PFSK-1 (cell line): Measurements from ENCODE around the gene PSMD3.

Source experiments
- FOXP2 ChIP-seq: optimal IDR thresholded peaks from 2 replicates; pipeline ENCODE3; 2011; ENCODE audit warnings: borderline replicate concordance, control low read depth, inconsistent platforms; ENCODE audit not compliant: insufficient read depth; ENCODE audit errors: extremely low read length, extremely low read depth
- POLR2AphosphoS5 ChIP-seq: IDR thresholded peaks from 2 replicates; pipeline ENCODE4 v1.6.1; 2012; ENCODE audit warnings: low read depth, mild to moderate bottlenecking, control low read depth, low read length, moderate library complexity
- SIN3A ChIP-seq: IDR thresholded peaks from 2 replicates; pipeline ENCODE4 v1.6.1; 2012; ENCODE audit warnings: mild to moderate bottlenecking, low read length, moderate library complexity, borderline replicate concordance; ENCODE audit not compliant: insufficient read depth
- TAF1 ChIP-seq: IDR thresholded peaks from 2 replicates; pipeline ENCODE4 v1.6.1; 2012; ENCODE audit warnings: low read length, control low read depth, borderline replicate concordance; ENCODE audit not compliant: insufficient read depth
- TF ChIP-seq, protein P1 (sequence below), 2 experiments: IDR thresholded peaks; 2 replicates each; pipeline versions ENCODE4 v1.6.1 to v1.8.0; 2011 to 2012; ENCODE audit warnings: low read depth in 2 of 2, low read length in 2 of 2, control low read depth in 1 of 2, inconsistent platforms in 1 of 2, mild to moderate bottlenecking in 1 of 2, moderate library complexity in 1 of 2; ENCODE audit not compliant: insufficient read depth in 1 of 2

Gene PSMD3

DNA sequence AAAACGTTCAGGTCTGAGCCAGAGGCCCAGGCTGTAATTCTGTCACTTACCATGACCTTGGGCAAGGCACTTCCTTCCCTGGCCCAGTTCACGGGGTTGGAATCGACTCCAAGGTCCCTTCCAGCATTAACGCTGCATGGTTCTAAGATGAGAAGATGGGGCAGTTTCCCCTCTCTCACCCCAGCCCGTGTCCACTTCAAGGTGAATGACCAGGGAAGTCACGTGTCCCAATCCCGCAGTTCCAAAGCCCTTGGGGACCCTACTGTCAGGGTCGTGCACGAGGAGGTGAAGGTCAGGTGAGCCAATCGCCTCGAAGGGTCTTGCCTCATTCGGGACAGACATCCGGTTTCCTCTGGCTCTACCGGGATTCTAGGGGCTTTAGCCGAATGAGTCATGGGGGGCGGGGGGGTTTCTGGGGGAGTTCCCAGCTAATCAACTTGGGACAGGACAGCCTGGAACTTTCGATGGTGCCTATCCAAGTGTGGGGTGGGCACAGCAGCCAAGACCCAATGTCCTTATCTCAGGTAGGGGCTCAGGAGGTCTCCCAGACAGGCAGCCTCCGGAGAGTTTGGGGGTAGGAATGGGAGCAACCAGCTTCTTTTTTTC lies 33.9 kb downstream of the PSMD3 start:
- TF ChIP-seq TAF1 = no peak
- no peak for TF ChIP-seq SIN3A
- TF ChIP-seq, protein P1, sequence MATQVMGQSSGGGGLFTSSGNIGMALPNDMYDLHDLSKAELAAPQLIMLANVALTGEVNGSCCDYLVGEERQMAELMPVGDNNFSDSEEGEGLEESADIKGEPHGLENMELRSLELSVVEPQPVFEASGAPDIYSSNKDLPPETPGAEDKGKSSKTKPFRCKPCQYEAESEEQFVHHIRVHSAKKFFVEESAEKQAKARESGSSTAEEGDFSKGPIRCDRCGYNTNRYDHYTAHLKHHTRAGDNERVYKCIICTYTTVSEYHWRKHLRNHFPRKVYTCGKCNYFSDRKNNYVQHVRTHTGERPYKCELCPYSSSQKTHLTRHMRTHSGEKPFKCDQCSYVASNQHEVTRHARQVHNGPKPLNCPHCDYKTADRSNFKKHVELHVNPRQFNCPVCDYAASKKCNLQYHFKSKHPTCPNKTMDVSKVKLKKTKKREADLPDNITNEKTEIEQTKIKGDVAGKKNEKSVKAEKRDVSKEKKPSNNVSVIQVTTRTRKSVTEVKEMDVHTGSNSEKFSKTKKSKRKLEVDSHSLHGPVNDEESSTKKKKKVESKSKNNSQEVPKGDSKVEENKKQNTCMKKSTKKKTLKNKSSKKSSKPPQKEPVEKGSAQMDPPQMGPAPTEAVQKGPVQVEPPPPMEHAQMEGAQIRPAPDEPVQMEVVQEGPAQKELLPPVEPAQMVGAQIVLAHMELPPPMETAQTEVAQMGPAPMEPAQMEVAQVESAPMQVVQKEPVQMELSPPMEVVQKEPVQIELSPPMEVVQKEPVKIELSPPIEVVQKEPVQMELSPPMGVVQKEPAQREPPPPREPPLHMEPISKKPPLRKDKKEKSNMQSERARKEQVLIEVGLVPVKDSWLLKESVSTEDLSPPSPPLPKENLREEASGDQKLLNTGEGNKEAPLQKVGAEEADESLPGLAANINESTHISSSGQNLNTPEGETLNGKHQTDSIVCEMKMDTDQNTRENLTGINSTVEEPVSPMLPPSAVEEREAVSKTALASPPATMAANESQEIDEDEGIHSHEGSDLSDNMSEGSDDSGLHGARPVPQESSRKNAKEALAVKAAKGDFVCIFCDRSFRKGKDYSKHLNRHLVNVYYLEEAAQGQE (IDR thresholded peaks at IDR 0.05; ENCODE audit: insufficient read depth in 1 of 2, low read depth in 2 of 2, low read length in 2 of 2) = no peak
- TF ChIP-seq POLR2AphosphoS5 = no peak
- no peak for TF ChIP-seq FOXP2

DNA sequence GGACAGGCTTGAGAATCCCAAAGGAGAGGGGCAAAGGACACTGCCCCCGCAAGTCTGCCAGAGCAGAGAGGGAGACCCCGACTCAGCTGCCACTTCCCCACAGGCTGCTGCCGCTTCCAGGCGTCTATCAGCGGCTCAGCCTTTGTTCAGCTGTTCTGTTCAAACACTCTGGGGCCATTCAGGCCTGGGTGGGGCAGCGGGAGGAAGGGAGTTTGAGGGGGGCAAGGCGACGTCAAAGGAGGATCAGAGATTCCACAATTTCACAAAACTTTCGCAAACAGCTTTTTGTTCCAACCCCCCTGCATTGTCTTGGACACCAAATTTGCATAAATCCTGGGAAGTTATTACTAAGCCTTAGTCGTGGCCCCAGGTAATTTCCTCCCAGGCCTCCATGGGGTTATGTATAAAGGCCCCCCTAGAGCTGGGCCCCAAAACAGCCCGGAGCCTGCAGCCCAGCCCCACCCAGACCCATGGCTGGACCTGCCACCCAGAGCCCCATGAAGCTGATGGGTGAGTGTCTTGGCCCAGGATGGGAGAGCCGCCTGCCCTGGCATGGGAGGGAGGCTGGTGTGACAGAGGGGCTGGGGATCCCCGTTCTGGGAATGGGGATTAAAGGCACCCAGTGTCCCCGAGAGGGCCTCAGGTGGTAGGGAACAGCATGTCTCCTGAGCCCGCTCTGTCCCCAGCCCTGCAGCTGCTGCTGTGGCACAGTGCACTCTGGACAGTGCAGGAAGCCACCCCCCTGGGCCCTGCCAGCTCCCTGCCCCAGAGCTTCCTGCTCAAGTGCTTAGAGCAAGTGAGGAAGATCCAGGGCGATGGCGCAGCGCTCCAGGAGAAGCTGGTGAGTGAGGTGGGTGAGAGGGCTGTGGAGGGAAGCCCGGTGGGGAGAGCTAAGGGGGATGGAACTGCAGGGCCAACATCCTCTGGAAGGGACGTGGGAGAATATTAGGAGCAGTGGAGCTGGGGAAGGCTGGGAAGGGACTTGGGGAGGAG lies 34.7 kb downstream of the PSMD3 start, which contains the start of gene CSF3:
Gene CSF3 (plus strand): TSS at position 436 of the 993 bp plus-strand sequence. CDS start 35 bp downstream, at position 471.
- TF ChIP-seq TAF1 (no peak), FOXP2 (no peak), SIN3A (no peak), POLR2AphosphoS5 (no peak)
- TF ChIP-seq, protein P1 (IDR thresholded peaks at IDR 0.05; ENCODE audit: insufficient read depth in 1 of 2, low read depth in 2 of 2, low read length in 2 of 2) = no peak

DNA sequence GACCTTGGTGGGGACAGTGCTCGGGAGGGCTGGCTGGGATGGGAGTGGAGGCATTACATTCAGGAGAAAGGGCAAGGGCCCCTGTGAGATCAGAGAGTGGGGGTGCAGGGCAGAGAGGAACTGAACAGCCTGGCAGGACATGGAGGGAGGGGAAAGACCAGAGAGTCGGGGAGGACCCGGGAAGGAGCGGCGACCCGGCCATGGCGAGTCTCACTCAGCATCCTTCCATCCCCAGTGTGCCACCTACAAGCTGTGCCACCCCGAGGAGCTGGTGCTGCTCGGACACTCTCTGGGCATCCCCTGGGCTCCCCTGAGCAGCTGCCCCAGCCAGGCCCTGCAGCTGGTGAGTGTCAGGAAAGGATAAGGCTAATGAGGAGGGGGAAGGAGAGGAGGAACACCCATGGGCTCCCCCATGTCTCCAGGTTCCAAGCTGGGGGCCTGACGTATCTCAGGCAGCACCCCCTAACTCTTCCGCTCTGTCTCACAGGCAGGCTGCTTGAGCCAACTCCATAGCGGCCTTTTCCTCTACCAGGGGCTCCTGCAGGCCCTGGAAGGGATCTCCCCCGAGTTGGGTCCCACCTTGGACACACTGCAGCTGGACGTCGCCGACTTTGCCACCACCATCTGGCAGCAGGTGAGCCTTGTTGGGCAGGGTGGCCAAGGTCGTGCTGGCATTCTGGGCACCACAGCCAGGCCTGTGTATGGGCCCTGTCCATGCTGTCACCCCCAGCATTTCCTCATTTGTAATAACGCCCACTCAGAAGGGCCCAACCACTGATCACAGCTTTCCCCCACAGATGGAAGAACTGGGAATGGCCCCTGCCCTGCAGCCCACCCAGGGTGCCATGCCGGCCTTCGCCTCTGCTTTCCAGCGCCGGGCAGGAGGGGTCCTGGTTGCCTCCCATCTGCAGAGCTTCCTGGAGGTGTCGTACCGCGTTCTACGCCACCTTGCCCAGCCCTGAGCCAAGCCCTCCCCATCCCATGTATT lies 35.7 kb downstream of the PSMD3 start:
- TF ChIP-seq TAF1 (no peak), SIN3A (no peak), POLR2AphosphoS5 (no peak), FOXP2 (no peak)
- TF ChIP-seq, protein P1 (IDR thresholded peaks at IDR 0.05; ENCODE audit: insufficient read depth in 1 of 2, low read depth in 2 of 2, low read length in 2 of 2) = no peak

DNA sequence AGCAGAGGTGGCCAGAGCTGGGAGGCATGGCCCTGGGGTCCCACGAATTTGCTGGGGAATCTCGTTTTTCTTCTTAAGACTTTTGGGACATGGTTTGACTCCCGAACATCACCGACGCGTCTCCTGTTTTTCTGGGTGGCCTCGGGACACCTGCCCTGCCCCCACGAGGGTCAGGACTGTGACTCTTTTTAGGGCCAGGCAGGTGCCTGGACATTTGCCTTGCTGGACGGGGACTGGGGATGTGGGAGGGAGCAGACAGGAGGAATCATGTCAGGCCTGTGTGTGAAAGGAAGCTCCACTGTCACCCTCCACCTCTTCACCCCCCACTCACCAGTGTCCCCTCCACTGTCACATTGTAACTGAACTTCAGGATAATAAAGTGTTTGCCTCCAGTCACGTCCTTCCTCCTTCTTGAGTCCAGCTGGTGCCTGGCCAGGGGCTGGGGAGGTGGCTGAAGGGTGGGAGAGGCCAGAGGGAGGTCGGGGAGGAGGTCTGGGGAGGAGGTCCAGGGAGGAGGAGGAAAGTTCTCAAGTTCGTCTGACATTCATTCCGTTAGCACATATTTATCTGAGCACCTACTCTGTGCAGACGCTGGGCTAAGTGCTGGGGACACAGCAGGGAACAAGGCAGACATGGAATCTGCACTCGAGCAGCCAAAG lies 36.9 kb downstream of the PSMD3 start:
- TF ChIP-seq SIN3A = no peak
- TF ChIP-seq TAF1 = no peak
- no peak for TF ChIP-seq POLR2AphosphoS5
- TF ChIP-seq, protein P1 (IDR thresholded peaks at IDR 0.05; ENCODE audit: insufficient read depth in 1 of 2, low read depth in 2 of 2, low read length in 2 of 2) = no peak
- TF ChIP-seq FOXP2 = no peak
